22Rv1 (cell line): ENCODE measurements around the gene OR5AN1.

ENCODE experiments used
- CTCF ChIP-seq: fragments of 450-650 bp; IDR thresholded peaks from 2 replicates; pipeline ENCODE4 v1.5.1; 2017; ENCODE audit warnings: mild to moderate bottlenecking
- ZFX ChIP-seq: fragments of 450-650 bp; IDR thresholded peaks from 2 replicates; pipeline ENCODE4 v1.6.1; 2017; ENCODE audit warnings: antibody characterized with exemption, borderline replicate concordance

GRCh38 chr11:59416613-59417012 lies 57.9 kb downstream of the OR5AN1 start:
- TF ChIP-seq CTCF (no peak), ZFX (no peak)
